Measurements from ENCODE around the gene HRNR.
"Not testable (repeated sequence)": the region's sequence is repeated elsewhere in the genome, so short reads cannot be mapped to it uniquely, and the experiment has no call there.

Gene HRNR

DNA sequence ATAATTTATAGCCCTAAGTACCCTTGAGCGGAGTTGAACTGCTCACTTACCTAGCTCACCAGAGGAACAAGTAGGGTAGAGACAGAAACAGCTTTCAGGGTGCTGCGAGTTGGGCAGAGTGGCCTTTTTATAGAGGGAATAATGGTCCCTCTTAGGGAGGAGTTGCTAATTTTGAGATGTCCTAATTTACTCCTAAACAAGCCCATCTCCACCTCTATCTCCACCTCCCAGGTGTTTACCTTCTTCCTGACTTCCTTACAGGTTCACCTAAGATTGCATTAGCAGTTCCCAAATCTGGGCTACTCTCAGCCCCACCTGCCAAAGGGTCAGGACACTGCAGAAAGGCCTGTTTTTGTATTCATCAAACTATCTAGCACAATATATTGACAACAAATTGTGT lies at the start of gene HRNR:
HRNR (minus strand) TSS at position 101 of the 400 bp plus-strand sequence. CDS start 940 bp downstream, outside the sequence.
- no peak for DNase-seq

DNA sequence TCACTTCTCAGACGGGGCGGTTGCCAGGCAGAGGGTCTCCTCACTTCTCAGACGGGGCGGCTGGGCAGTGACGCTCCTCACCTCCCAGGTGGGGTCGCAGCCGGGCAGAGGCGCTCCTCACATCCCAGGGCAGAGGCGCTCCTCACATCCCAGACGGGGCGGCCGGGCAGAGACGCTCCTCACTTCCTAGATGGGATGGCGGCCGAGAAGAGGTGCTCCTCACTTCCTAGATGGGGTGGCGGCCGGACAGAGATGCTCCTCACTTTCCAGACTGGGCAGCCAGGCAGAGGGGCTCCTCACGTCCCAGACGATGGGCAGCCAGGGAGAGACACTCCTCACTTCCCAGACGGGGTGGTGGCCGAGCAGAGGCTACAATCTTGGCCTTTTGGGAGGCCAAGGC lies 32.4 kb upstream of the HRNR start:
- DNase-seq = not testable (repeated sequence)

DNA sequence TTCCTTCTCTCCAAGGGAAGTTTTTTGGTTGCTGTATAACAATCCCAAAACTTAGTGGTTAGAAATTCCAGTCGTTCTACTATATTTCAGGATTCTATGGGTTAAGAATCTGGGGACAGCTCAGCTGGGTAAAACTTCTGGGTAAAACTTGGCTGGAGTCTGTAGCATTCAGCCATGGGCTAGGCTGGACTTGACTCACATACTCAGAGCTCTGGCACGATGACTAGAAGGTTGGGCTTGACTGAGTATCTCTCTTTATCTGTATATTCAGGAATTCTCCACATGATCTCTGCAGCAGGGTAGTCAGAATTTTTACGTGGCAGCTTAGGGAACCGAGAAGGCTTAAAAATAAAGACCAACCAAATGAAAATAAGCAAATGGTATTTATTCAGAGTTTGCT lies 28.2 kb upstream of the HRNR start:
- no peak for DNase-seq

DNA sequence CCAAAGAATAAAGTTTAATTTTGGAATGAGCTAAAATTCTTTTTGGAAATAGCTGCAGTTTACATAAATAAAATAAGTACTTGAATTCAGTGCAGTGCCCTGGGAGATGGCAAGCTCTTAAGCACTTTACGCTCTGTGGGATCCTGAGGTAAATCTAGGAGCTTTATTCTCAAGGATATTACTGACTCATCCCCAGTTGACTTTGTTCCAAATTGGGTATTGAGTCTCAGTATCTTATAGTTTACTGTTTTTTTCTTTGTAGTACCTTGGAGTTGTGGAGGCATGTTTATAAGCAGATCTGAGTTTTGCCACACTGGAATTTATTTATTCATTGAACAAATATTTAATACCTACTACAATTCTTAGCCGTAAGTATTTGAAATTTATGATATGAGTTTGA lies 27.4 kb upstream of the HRNR start:
- no peak for DNase-seq

DNA sequence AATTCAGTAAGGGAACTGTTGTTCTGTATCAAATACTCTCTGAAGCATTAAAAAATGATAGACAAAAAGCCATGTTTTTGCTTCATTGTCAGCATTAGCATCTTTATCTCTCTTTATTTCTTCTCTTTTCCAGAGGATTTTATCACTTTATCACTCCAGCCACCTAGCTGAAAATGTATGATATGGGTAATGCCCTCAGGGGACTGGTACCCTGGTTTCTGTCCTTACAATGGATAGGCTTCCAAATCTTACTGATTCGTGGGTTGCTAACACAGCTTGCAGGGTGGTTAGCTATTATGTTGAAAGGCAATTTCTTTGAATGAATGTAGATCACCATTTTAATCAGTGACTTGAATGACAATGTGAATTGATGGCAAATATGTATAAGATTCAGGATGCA lies 23.3 kb upstream of the HRNR start:
- DNase-seq = no peak

DNA sequence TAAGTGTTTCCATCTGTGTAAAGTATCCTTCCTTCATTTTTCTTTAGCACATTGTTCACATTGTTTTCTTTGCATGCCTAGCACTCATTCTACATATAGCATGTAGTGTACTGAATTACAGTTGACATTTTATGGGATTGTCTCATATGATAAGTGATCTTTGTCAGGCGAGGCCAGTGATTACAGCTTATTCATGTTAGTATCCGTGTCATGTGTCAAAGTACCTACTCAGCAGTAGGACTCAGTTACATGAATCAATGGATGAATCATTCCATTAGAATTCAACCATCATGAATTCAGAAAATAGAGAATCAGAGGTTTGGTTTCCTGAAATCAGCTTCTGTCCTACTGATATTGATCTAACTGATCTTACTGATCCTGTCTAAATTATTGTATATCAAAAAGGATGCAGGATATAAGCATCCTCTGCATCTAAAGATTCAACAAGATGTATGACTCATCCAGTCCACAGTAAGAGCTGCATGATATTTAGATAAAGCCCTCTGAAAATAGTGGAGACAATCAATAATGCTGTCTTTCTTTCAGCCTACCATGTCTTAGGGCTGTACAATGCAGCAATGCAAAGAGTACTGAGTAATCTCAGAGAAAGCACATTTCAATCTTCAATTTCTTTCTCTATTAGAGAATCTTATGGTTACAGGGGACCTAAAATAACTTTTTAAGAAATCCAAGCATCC lies 20.7 kb upstream of the HRNR start:
- no peak for DNase-seq

DNA sequence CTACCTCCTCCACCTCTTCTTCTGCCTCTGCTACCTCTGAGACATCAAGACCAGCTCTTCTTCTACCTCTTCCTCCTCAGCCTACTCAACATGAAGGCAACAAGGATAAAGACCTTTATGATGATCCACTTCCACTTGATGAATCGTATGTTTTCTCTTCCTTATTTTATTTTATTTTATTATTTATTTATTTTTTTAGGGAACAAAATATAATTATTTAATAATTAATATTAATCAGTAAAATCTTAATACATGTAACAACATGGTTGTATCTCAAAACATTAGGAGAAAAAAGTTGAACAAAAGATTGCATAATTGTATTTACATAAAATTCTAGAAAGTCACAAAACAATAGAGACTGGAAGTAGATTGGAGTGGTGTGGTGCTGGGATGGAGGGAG lies 13.1 kb upstream of the HRNR start:
- no peak for DNase-seq

DNA sequence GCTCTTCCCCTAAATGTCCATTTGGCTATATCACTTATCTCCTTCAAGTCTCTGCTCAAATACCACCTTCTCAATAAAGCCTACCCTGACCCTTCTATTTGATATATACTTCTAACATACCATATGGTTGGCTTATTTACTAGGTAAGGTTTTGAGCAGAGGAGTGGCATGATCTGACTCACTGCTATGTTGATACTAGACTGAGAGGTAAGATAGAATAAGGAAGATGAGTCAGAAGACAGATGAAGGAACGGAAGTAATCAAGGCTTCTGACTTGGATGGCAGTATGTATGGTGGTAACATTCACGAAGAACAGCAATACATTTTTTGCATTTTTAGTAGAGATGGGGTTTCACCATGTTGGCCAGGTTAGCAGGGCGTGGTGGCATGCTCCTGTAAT lies 4.8 kb upstream of the HRNR start:
- DNase-seq = no peak

DNA sequence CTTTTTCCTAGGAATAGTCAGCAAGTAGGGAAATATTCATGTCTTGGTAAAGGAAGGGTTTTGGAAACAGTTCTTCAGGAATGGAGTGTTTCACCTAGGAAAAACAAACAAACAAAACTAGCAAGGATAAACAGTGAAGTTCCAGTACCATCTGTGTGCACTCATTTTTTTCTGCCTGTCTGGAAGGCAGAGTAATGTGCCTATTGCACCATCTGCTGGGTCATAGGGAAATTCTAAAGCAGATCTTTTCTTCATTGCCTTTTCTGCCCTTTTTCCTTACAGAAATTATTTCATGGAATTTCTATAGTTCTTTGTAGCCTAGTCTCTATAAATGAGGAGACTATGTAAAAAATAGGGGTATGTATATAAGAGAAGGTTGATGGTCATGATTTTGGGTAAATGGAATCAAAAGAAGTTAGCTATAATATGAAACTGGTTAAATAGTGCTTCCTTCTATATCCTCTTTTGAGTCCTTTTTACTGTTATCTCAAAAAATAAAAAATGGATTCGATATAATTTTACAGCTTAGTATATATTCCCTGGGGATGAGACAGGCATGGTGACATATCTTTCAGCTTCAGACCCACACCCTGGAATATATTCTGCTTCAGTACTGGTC lies 3.4 kb upstream of the HRNR start:
- no peak for DNase-seq

DNA sequence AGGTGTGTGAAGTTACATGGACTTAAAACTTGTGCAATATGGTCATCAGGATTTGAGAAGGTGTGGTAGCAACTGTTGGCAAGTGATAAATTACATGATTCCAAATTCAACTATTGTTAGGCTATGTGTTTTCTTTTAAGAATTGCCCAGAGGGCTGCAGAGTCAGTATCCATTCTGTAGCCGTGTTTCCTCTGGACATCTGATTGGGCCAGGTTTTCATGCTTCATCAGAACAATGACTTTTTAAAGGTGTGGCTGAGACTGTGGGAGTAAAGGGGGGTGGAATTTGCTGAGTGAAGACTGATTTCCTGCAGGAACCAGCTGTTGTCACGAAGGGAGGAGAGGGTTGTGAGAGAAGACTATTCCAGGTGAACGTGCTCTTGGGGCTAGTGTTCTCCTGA lies 1.7 kb upstream of the HRNR start:
- DNase-seq = no peak

DNA sequence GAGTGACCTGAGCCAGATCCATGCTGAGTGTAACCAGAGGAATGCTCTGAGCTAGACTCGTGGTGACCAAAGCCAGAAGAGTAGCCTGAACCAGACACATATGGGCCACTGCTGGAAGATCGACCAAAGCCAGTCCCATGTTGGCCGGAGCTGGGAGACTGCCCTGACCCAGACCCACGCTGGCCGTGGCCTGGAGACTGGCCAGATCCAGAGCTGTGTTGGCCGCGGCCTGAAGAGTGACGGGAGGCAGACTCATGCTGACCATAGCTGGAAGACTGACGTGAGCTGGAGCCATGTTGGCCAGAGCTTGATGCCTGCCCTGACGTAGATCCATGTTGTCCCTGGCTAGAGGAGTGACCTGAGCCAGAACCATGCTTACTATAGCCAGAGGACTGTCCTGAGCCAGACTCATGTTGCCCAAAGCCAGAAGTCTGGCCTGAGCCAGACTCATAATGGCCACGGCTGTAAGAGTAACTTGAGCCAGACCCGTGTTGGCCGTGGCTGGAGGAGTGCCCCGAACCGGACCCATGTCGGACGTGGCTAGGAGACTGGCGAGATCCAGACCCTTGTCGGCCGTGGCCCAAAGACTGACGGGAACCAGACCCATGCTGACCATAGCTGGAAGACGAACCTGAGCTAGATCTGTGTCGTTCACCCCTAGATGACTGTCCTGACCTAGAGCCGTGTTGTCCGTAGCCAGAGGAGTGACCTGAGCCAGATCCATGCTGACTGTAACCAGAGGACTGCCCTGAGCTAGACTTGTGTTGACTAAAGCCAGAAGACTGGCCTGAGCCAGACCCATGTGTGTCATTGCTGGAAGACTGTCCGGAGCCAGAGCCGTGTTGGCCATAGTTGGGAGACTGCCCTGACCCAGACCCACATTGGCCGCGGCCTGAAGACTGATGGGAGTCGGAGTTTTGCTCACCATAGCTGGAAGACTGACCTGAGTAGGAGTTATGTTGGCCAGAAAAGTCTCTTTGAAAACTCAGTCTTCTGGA lies 3.5 kb downstream of the HRNR start:
- no peak for DNase-seq

DNA sequence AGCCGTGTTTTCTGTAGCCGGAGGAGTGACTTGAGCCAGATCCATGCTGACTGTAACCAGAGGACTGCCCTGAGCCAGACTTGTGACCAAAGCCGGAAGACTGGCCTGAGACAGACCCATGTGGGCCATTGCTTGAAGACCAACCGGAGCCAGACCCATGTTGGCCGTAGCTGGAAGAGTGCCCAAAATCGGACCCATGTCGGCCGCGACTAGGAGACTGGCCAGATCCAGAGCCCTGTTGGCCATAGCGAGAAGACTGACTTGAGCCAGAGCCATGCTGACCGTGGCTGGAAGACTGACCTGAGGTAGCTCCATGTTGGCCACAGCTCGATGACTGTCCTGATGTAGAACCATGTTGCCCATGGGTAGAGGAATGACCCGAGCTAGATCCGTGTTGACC lies 4.6 kb downstream of the HRNR start:
- DNase-seq = not testable (repeated sequence)

DNA sequence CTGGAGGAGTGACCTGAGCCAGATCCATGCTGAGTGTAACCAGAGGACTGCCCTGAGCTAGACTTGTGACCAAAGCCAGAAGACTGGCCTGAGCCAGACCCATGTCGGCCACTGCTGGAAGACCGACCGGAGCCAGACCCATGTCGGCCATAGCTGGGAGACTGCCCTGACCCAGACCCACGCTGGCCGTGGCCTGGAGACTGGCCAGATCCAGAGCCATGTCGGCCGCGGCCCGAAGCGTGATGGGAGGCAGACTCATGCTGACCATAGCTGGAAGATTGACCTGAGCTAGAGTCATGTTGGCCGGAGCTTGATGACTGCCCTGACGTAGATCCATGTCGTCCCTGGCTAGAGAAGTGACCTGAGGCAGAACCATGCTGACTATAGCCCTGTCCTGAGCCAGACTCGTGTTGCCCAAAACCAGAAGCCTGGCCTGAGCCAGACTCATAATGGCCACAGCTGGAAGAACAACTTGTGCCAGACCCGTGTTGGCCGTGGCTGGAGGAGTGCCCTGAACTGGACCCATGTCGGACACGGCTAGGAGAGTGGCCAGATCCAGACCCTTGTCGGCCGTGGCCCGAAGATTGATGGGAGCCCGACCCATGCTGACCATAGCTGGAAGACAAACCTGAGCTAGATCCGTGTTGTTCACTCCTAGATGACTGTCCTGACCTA lies 5.1 kb downstream of the HRNR start:
- DNase-seq = no peak

DNA sequence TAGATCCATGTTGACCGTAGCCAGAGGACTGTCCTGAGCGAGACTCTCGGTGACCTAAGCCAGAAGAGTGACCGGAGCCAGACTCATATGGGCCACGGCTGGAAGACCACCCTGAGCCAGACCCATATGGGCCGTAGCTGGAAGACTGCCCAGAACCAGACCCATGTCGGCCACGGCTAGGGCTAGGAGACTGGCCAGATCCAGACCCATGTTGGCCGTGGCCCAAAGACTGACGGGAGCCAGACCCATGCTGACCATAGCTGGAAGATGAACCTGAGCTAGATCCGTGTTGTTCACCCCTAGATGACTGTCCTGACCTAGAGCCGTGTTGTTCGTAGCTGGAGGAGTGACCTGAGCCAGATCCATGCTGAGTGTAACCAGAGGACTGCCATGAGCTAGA lies 8.4 kb downstream of the HRNR start:
- DNase-seq = not testable (repeated sequence)

DNA sequence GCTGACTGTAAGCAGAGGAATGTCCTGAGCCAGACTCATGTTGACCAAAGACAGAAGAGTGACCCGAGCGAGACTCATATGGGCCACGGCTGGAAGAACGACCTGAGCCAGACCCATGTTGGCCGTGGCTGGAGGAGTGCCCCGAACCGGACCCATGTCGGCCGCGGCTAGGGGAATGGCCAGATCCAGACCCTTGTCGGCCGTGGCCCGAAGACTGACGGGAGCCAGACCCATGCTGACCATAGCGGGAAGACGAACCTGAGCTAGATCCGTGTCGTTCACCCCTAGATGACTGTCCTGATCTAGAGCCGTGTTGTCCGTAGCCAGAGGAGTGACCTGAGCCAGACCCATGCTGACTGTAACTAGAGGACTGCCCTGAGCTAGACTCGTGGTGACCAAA lies 9.1 kb downstream of the HRNR start:
- DNase-seq = not testable (repeated sequence)

DNA sequence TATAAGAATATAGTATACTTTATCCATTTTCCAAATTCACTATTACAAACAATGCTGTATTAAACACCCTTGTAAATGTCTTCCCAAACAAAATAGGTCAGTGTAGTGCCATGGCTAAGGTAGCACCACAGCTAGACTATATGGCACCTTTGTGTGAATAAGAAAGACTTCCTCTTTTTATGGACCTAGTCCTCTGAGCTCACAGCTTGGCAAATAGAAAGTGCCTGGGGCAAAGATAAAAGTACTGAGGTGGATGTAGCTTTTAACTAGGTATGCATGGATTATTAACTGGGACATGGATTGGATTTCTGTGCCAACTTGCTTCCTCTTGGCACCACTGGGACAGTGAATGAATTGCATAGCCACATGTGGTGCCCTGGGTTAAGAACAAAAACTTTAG lies 25.0 kb downstream of the HRNR start:
- DNase-seq = no peak

DNA sequence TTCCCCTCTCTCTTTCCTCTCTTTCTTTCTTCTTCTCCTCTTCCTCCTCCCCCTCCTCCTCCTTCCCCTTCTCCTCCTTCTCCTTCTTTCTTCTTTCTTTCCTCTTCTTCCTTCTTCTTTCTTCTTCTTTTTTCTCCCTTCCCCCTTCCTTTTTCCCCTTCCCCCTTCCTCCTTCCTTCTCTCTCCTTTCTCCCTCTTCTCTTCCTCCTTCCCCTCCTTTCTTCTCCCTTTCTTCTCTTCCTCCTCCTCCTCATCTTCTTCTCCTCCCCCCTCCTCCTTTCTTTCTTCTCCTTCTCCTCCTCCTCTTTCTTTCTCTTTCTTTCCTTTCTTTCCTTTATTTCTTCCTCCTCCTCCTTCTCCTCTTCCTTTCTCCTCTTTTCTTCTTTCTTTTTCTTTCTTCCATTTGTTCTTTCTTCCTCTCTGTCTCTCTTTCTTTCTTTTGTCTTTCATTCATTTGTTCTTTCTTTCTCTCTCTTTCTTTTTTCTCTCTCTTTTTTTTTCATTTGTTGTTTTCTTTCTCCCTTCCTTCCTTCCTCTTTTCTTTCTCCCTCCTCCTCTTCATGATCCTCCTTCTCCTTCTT lies 26.5 kb downstream of the HRNR start:
- no peak for DNase-seq

DNA sequence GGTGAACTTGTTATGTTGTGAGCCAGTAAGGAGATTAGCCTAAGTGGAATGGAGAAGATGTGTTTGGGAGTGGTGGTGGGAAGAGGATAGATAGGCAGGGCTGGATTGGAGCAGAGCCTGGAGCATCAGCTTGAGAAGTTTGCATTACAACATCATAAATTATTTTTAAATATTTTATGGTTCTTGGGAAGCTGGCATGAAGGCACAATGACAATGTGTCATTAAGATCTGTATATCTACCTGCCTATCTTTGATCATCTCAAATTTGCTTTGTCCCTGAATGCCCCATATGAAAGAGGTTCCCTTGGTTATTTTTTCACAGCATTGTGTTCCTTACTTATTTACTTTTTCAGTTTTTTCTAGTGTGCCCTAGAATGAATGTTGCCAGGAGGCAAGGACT lies 32.3 kb downstream of the HRNR start:
- no peak for DNase-seq

DNA sequence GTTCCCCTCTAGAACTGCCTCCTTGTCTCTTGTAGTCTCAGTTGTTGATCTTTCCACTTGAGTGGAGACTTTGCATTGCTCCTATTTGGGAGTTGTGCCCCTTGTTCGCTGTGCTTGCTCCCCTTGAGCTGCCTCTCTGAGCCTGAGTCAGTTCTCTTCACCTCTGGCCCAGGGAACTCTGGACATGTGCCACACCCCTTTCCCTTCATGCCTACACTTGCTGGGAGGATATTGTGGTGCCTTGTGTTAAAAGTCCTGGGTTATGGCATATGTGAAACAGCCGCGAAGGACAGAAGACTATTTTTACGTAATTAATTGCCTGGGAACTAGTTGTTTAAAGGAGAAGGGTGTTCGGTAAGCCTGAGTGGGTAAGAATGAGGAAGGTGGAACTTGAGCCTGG lies 32.7 kb downstream of the HRNR start:
- DNase-seq = no peak

DNA sequence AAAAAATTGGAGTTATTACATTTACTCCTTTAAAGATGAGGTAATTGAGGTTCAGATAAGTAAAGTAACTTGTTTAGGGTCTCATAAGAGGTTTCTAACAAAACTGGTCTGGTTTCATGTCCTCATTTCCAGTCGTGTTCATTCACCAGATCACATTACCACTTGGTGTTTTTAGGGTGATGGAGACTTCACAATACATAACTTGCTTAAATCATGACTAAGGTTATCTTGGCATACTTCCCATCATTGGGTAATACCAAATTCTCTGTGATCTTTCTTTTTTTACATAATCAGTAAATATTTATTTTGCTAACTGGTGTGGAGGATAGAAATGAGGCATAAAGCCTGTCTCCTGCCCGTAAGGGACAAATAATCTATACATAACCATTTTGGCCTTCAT lies 33.4 kb downstream of the HRNR start:
- no peak for DNase-seq

DNA sequence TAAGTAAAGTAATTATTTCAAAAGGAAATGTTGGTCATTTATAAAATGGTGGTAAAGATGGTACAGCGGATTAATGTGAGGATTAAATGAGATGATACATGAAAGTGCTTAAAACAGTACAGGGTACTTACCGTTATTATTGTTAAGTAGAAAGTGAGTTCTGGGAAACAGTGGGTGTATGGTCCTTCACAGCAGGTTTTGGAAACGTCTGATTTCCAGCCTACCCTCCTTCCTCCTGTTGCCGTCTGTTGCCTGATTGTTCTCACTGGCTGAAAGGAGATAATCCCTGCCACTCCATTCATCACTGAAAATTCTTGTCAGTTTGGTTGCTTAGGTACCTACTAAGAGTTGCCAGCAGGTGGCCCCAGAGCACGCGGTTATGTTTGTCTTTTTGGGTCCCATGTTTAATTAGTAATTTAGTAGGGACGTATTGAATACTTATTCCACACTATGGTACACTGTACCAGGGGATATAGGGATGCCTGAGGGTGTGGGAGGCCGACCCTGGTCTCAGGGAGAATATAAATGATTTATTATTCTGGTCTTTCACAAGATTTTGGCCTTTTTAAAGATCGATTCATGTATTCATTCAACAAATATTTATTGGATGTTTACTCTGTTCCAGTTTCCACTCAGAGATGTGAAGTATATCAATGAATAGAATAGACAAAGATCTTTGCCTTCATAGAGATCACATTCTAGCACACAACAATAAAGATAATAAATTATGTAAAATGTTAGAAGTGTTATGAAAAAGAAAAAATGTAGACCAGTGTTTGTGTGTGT lies 34.1 kb downstream of the HRNR start:
- peak; percentile 76 for DNase-seq

Data from activated CD8-positive, alpha-beta memory T cell treated with anti-CD3 and anti-CD28 coated beads, Interleukin-2, amount 50 U/mL, for 48 hours (primary cell).